Natural killer cell (primary cell): ENCODE data around the gene LY6G5C. TPM values are rescaled to one million over a fixed set of nuclear protein-coding genes. Genes with fewer than 3 reads are reported as not detected.

Experiments used
- ATAC-seq, 3 donors: fragments of 150-1000 bp in 2 of 3; fragments of 200-7000 bp in 1 of 3; cut with Tn5 transposase; 1 replicate in 1 of 3; 2 replicates in 2 of 3; pipeline ENCODE4 v1.10.0; 2021; ENCODE audit warnings: mild to moderate bottlenecking in 2 of 3, moderate library complexity in 2 of 3
- DNase-seq, 2 donors: peaks; one replicate each; pipeline versions ENCODE4 v3.0.0 to v3.0.0-alpha.2; 2013 to 2021; ENCODE audit warnings: mixed read lengths in 1 of 2
- H3K27ac ChIP-seq: one replicate; pipeline ENCODE4 v1.5.1; 2013; ENCODE audit warnings: mild to moderate bottlenecking, low read length
- H3K27me3 ChIP-seq: one replicate; pipeline ENCODE4 v1.6.1; 2013; ENCODE audit warnings: low read length; ENCODE audit not compliant: control insufficient read depth, insufficient read depth
- H3K36me3 ChIP-seq: one replicate; pipeline ENCODE4 v1.6.1; 2013; ENCODE audit warnings: low read length; ENCODE audit not compliant: control insufficient read depth, insufficient read depth
- H3K4me1 ChIP-seq: one replicate; pipeline ENCODE4 v1.6.1; 2013; ENCODE audit warnings: low read length; ENCODE audit not compliant: control insufficient read depth, insufficient read depth
- H3K4me3 ChIP-seq: one replicate; pipeline ENCODE4 v1.5.1; 2013; ENCODE audit warnings: low read length
- H3K9me3 ChIP-seq: one replicate; pipeline ENCODE4 v1.6.1; 2013; ENCODE audit warnings: low read length; ENCODE audit not compliant: control insufficient read depth, insufficient read depth
- H3K27ac Mint-ChIP-seq, 2 donors: one replicate each; pipeline ENCODE4 v1.8.0; 2022; ENCODE audit warnings: mild to moderate bottlenecking in 2 of 2, mixed read lengths in 2 of 2, moderate library complexity in 1 of 2
- H3K27me3 Mint-ChIP-seq, 2 donors: one replicate each; pipeline ENCODE4 v1.8.0; 2022; ENCODE audit warnings: low read depth in 2 of 2, mixed read lengths in 2 of 2
- H3K36me3 Mint-ChIP-seq: one replicate; pipeline ENCODE4 v1.8.0; 2022; ENCODE audit warnings: mixed read lengths
- H3K4me1 Mint-ChIP-seq, 2 donors: one replicate each; pipeline ENCODE4 v1.8.0; 2022; ENCODE audit warnings: mixed read lengths in 2 of 2
- H3K4me3 Mint-ChIP-seq: one replicate; pipeline ENCODE4 v1.8.0; 2022; ENCODE audit warnings: mild to moderate bottlenecking, moderate library complexity, mixed read lengths
- H3K9me3 Mint-ChIP-seq, 2 donors: one replicate each; pipeline ENCODE4 v1.8.0; 2022; ENCODE audit warnings: mixed read lengths in 2 of 2
- CTCF ChIP-seq: fragments of 200-600 bp; IDR thresholded peaks from one replicate; pipeline ENCODE4 v1.8.0; 2022; ENCODE audit warnings: antibody characterized with exemption
- WGBS: methylation state at CpG from one replicate; pipeline ENCODE4 v1.1.7; 2013; ENCODE audit warnings: missing lambda C conversion rate; ENCODE audit not compliant: insufficient coverage; 5-methylcytosine and 5-hydroxymethylcytosine counted together
- intact Hi-C: fragments of 100-400 bp; cut with micrococcal nuclease; formaldehyde crosslinking; loops from one replicate; pipeline ENCODE4 v1.14.2; 2022
- total RNA-seq, 4 donors: library from RNA; stranded (reverse); fragments of 120-200 nt in 1 of 4; gene quantifications; one replicate each; pipeline versions ENCODE4 v1.2.3 to v1.2.4, GENCODE V29; 2013 to 2022

The LY6G5C gene
- total RNA-seq, 3 donors from 2014 or later (not counting 1 experiment from before 2014, with no cell fraction given) = 2.0 to 7.9 (median 2.7) TPM

GRCh38 chr6:31722173-31722572, 41.3 kb upstream of the LY6G5C start:
- Histone ChIP-seq H3K4me1 (peaks cover 25% of the 10 kb centered on the region), H3K27ac (no peak overlapping the region), H3K27me3 (no peaks in the 10 kb centered on the region), H3K9me3 (no peaks in the 10 kb centered on the region), H3K36me3 (peaks cover 10% of the 10 kb centered on the region), H3K4me3 (no peak overlapping the region)
- DNase-seq (no peak), ATAC-seq (no peak)
- peaks cover 16% of the 10 kb centered on the region for H3K36me3 Mint-ChIP-seq
- H3K27ac Mint-ChIP-seq = no peak overlapping the region
- peaks cover 31 to 32% of the 10 kb centered on the region in 2 donors for H3K4me1 Mint-ChIP-seq
- H3K27me3 Mint-ChIP-seq = peaks cover 0 to 4% of the 10 kb centered on the region in 2 donors
- TF ChIP-seq CTCF = no peak
- H3K4me3 Mint-ChIP-seq = no peak overlapping the region
- intact Hi-C loops = no loop called here
- H3K9me3 Mint-ChIP-seq = no peaks in the 10 kb centered on the region
- WGBS = 92% methylated on average over 3 of the region's 3 CpGs

- Histone ChIP-seq H3K4me1 (peaks cover 20% of the 10 kb centered on the region), H3K9me3 (no peaks in the 10 kb centered on the region), H3K27ac (no peak within 1 kb of the TSS), H3K4me3 (no peak within 1 kb of the TSS), H3K27me3 (no peaks in the 10 kb centered on the region), H3K36me3 (peaks cover 7% of the 10 kb centered on the region)
- Mint-ChIP-seq H3K27me3 (peaks cover 0 to 4% of the 10 kb centered on the region in 2 donors), H3K27ac (peak within 1 kb of the TSS in 1 of 2 donors; percentile 46), H3K36me3 (peaks cover 10% of the 10 kb centered on the region), H3K4me3 (no peak within 1 kb of the TSS), H3K4me1 (peaks cover 25% of the 10 kb centered on the region in 2 donors), H3K9me3 (no peaks in the 10 kb centered on the region)
- DNase-seq = no peak
- WGBS = 90% methylated on average over 3 of the region's 4 CpGs
- no peak for ATAC-seq
- intact Hi-C loops = no loop called here
- TF ChIP-seq CTCF = no peak
Observed at GRCh38 chr6:31721351-31722020, 40.6 kb upstream of the LY6G5C start, which contains the start of gene LY6G6C. Gene LY6G6C, minus strand, starts transcription at chr6:31721746. Its CDS starts 67 bp downstream, at chr6:31721679.

- ATAC-seq (no peak), DNase-seq (no peak)
- Mint-ChIP-seq H3K9me3 (no peaks in the 10 kb centered on the region), H3K27ac (no peak overlapping the region), H3K27me3 (peaks cover 0 to 4% of the 10 kb centered on the region in 2 donors), H3K36me3 (no peaks in the 10 kb centered on the region), H3K4me1 (peaks cover 13 to 15% of the 10 kb centered on the region in 2 donors), H3K4me3 (no peak overlapping the region)
- H3K27ac ChIP-seq = no peak overlapping the region
- no peak for TF ChIP-seq CTCF
- H3K36me3 ChIP-seq = no peaks in the 10 kb centered on the region
- intact Hi-C loops = no loop called here
- no peaks in the 10 kb centered on the region for H3K27me3 ChIP-seq
- no peaks in the 10 kb centered on the region for H3K9me3 ChIP-seq
- H3K4me3 ChIP-seq = no peak overlapping the region
- WGBS = 94% methylated on average over 5 of the region's 5 CpGs
- H3K4me1 ChIP-seq = peaks cover 15% of the 10 kb centered on the region
Observed at GRCh38 chr6:31720196-31720770, 39.4 kb upstream of the LY6G5C start.
